ENCODE measurements around the gene MAP4K3.

The MAP4K3 gene

DNA sequence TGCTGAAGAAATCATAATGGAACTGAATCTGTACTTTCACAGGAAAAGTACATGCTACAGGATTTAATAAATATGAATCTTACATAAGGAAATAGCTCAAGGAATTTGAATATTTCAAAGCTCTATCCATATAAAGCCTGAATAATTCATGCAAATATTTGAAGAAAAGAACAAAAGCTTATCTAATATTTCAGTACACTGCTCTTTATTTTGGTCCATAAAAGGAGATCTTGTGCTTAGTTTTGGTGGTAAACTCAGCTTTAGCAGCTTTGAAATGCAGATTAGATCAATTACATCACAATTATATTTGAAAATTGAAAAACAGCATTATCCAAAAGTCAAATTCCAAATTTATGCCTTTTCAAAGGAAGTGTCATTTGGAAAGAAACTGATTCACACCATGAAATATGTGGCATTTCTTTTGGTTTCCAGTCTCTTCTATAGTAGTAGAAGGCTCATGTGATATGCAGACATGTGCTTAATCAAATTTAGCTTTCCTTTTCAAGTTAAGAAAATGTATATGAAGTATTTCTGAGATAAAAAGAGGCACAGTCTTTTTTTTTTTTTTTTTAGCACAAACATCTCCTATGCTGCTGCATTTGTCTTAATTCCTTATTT is 42.1 kb upstream of the MAP4K3 start:
- TF ChIP-seq, protein P1, sequence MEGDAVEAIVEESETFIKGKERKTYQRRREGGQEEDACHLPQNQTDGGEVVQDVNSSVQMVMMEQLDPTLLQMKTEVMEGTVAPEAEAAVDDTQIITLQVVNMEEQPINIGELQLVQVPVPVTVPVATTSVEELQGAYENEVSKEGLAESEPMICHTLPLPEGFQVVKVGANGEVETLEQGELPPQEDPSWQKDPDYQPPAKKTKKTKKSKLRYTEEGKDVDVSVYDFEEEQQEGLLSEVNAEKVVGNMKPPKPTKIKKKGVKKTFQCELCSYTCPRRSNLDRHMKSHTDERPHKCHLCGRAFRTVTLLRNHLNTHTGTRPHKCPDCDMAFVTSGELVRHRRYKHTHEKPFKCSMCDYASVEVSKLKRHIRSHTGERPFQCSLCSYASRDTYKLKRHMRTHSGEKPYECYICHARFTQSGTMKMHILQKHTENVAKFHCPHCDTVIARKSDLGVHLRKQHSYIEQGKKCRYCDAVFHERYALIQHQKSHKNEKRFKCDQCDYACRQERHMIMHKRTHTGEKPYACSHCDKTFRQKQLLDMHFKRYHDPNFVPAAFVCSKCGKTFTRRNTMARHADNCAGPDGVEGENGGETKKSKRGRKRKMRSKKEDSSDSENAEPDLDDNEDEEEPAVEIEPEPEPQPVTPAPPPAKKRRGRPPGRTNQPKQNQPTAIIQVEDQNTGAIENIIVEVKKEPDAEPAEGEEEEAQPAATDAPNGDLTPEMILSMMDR (IDR thresholded peaks at IDR 0.05; ENCODE audit: low read depth, low read length) = no peak
- no peak for DNase-seq (ENCODE audit: extremely low read depth, low read depth)

DNA sequence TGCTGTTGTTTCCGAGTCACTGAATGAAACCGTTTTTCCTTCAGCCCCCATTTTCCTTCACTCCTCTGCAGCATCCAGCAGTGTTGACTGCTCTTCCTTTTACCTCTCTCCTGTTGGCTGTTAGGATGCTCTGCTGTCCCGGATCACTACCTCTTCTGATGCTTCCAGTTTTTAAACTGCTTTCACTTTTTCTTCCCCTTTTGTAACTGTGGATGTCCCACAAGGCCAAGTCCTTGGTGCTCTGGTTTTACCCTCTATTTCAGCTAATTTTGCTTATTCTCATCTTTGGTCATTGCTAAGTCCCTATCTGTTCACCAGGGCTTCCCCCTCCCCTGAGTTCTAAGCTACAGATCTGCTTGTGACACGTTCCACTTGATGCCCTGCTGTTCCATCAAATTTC is 39.4 kb upstream of the MAP4K3 start:
- no peak for DNase-seq (ENCODE audit: extremely low read depth, low read depth)
- TF ChIP-seq, protein P1 (IDR thresholded peaks at IDR 0.05; ENCODE audit: low read depth, low read length) = no peak

DNA sequence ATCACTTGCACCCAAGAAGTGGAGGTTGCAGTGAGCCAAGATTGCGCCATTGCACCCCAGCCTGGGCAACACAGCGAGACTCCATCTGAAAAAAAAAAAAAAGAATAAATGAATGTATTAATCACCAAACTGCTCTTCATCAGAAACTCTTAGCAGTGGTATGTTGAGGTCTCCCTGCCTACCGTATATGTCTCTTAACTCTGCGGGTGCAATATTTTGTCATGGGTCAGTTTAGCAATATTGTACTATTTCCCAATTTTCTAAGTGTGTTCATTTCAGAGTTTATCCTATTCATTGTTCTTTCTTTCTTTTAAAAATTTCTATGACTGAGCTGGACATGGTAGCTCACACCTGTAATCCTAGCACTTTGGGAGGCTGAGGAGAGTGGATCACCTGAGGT is 37.9 kb upstream of the MAP4K3 start:
- no peak for DNase-seq (ENCODE audit: extremely low read depth, low read depth)
- TF ChIP-seq, protein P1 (IDR thresholded peaks at IDR 0.05; ENCODE audit: low read depth, low read length) = no peak

DNA sequence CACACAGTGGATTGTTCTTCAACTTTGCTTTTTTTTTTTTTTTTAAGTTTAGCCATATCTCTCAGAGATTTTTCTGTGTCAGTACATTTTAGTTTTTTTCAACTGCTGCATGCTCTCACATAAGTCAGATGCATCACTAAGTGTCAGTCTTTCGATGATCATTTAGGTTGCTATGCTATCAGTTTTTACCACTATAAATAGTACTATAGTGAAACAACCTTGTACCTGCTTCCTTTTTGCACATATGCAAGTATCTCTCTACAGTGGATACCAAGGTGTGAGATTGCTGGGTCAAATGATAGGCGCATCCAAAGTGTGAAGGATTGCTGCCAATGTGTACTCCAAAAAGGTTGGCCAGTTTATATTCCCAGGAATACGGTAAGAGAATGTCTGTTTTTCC is 33.5 kb upstream of the MAP4K3 start:
- DNase-seq (ENCODE audit: extremely low read depth, low read depth) = no peak
- TF ChIP-seq, protein P1 (IDR thresholded peaks at IDR 0.05; ENCODE audit: low read depth, low read length) = no peak

DNA sequence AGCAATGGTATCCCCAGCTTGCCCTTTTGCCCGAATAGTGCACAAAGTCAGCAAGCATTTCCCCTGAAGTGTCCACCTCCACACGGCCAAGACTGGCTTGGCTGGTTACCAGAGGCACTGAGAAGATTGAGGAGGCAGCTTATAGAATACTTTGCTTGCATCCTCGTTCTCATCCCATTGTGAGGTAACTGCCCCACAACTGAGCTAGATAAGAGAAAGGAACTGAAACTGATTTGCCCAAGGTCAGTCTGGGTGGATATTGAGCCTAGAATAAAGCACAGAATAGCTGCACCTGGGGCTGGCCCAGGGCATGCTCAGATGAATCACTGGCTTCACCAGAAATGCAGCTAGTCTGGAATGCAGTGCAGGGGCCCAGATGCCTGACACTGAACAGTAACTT is 32.7 kb upstream of the MAP4K3 start:
- TF ChIP-seq, protein P1 (IDR thresholded peaks at IDR 0.05; ENCODE audit: low read depth, low read length) = no peak
- DNase-seq (ENCODE audit: extremely low read depth, low read depth) = no peak

DNA sequence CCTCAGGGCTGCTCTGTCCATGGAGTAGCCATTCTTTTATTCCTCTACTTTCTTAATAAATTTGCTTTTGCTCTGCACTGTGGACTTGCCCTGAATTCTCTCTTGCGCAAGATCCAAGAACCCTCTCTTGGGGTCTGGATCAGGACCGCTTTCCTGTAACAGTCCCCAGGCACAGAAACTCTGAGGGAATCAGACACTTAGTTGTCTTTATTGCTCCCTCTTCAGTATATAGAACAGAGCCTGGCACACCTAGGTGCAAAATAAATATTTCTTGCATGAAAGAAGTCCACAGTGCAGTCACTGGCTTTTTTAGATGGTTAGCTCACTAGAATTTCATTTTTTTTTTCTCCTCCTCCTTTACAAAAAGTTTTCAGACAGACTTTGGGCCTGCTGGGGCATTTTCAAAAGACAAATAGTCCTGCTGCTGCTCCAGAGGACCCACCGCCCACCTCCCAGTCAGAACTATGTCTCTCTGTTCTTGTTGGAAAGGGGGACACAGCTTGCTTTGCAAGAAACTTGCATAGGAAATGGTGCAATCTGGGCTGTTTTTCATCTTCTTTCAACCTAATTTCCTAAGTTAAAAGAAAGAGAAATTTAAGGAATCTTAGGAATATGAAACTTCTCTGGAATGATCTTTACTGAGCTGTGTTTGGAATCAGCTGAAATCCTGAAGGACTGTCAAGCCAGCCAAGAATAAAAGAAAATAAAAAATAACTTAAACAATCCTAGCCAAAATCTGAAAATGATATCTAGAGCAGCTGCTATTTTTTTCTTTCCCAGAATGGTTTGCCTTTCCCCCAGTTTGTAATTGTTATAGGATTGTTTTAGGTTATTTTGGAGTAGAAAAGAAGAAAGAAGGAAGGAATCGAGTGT is 31.7 kb upstream of the MAP4K3 start:
- DNase-seq (ENCODE audit: extremely low read depth, low read depth) = no peak
- TF ChIP-seq, protein P1 (IDR thresholded peaks at IDR 0.05; ENCODE audit: low read depth, low read length) = no peak

DNA sequence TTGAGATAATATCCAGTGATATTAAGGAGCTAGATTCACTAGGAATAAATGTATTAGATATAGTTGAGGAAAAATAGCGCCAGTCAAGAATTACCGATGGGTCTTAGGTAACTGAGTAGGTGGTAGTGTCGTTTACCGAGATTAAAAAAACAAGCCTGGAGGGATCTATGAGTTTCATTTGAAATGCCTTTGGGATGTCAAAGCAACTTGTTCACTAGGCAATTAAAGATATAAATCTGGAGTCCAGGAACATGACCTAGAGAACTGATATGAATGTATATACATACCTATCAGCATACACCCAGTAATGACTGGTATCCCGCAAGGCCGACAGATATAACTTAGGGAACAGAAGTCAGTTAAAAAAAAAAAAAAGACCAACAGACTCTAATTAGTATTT is 29.2 kb upstream of the MAP4K3 start:
- TF ChIP-seq, protein P1 (IDR thresholded peaks at IDR 0.05; ENCODE audit: low read depth, low read length) = no peak
- DNase-seq (ENCODE audit: extremely low read depth, low read depth) = no peak

Data from AG09319 (cell line).